ENCODE data around the gene KCNH6.

- no peak for TF ChIP-seq CTCF (IDR thresholded peaks at IDR 0.05)
- TF ChIP-seq POLR2A (IDR thresholded peaks at IDR 0.05), result no peak
Observed at GRCh38 chr17:63568563-63568962, 45.4 kb downstream of the KCNH6 start.

All from body of pancreas (tissue), 4 donors.